ENCODE data around the gene OSTF1. TPM values are rescaled to one million over a fixed set of nuclear protein-coding genes. Genes with fewer than 3 reads are reported as not detected.

Gene OSTF1
- total and polyA plus RNA-seq, 7 donors: 7.1 to 19.2 (median 10.4) TPM

GRCh38 chr9:75090579-75090978, 2.3 kb downstream of the OSTF1 start:
- ATAC-seq (no peak), DNase-seq (no peak)
- Histone ChIP-seq H3K4me3 (no peak overlapping the region), H3K4me1 (peaks cover 14% of the 10 kb centered on the region), H3K27me3 (ENCODE audit: insufficient read depth in 3 of 3, low read length in 2 of 3) (no peaks in the 10 kb centered on the region), H3K9me3 (no peaks in the 10 kb centered on the region), H3K27ac (no peak overlapping the region), H3K36me3 (ENCODE audit: insufficient read depth in 1 of 2, low read depth in 1 of 2) (no peaks in the 10 kb centered on the region)
- intact Hi-C loops (cut with DNase I): no loop called here
- TF ChIP-seq CTCF (IDR thresholded peaks at IDR 0.05): no peak
- WGBS, 3 donors: 88 to 92% (median 91%) methylated on average over 4 of the region's 4 CpGs

- peaks cover 9% of the 10 kb centered on the region for H3K4me1 ChIP-seq
- H3K36me3 ChIP-seq (ENCODE audit: insufficient read depth in 1 of 2, low read depth in 1 of 2): no peaks in the 10 kb centered on the region
- no peak overlapping the region for H3K4me3 ChIP-seq
- intact Hi-C loops (cut with DNase I): no loop called here
- 86 to 89% (median 88%) methylated on average over 4 of the region's 4 CpGs for WGBS, 3 donors
- no peak for DNase-seq
- no peak for TF ChIP-seq CTCF (IDR thresholded peaks at IDR 0.05)
- H3K27ac ChIP-seq: no peak overlapping the region
- H3K9me3 ChIP-seq: no peaks in the 10 kb centered on the region
- no peak for ATAC-seq
- no peaks in the 10 kb centered on the region for H3K27me3 ChIP-seq (ENCODE audit: insufficient read depth in 3 of 3, low read length in 2 of 3)
Measured at GRCh38 chr9:75092766-75093165, 4.5 kb downstream of the OSTF1 start.

- no peak for TF ChIP-seq CTCF (IDR thresholded peaks at IDR 0.05)
- no peak overlapping the region for H3K4me3 ChIP-seq
- WGBS, 3 donors: 80 to 84% (median 83%) methylated on average over 4 of the region's 4 CpGs
- H3K27ac ChIP-seq: no peak overlapping the region
- intact Hi-C loops (cut with DNase I): no loop called here
- no peaks in the 10 kb centered on the region for H3K36me3 ChIP-seq (ENCODE audit: insufficient read depth in 1 of 2, low read depth in 1 of 2)
- peaks cover 3% of the 10 kb centered on the region for H3K4me1 ChIP-seq
- H3K9me3 ChIP-seq: no peaks in the 10 kb centered on the region
- H3K27me3 ChIP-seq (ENCODE audit: insufficient read depth in 3 of 3, low read length in 2 of 3): no peaks in the 10 kb centered on the region
- ATAC-seq (no peak), DNase-seq (no peak)
Measured at GRCh38 chr9:75096796-75097195, 8.5 kb downstream of the OSTF1 start.

GRCh38 chr9:75101004-75101588, 12.8 kb downstream of the OSTF1 start:
- Histone ChIP-seq H3K4me1 (no peaks in the 10 kb centered on the region), H3K27ac (no peak overlapping the region), H3K4me3 (no peak overlapping the region), H3K36me3 (ENCODE audit: insufficient read depth in 1 of 2, low read depth in 1 of 2) (no peaks in the 10 kb centered on the region), H3K27me3 (ENCODE audit: insufficient read depth in 3 of 3, low read length in 2 of 3) (no peaks in the 10 kb centered on the region), H3K9me3 (no peaks in the 10 kb centered on the region)
- ATAC-seq (no peak), DNase-seq (no peak)
- intact Hi-C loops (cut with DNase I): no loop called here
- TF ChIP-seq CTCF (IDR thresholded peaks at IDR 0.05): no peak
- WGBS, 3 donors: 51 to 55% (median 54%) methylated on average over 9 of the region's 9 CpGs

- 95 to 99% (median 95%) methylated on average over 7 of the region's 7 CpGs for whole genome bisulfite sequencing, 3 donors
- H3K9me3 ChIP-seq: no peaks in the 10 kb centered on the region
- H3K36me3 ChIP-seq (ENCODE audit: insufficient read depth in 1 of 2, low read depth in 1 of 2): no peaks in the 10 kb centered on the region
- TF ChIP-seq CTCF (IDR thresholded peaks at IDR 0.05): no peak
- DNase-seq (no peak), ATAC-seq (no peak)
- no peak overlapping the region for H3K4me3 ChIP-seq
- no peaks in the 10 kb centered on the region for H3K4me1 ChIP-seq
- H3K27me3 ChIP-seq (ENCODE audit: insufficient read depth in 3 of 3, low read length in 2 of 3): no peaks in the 10 kb centered on the region
- no peak overlapping the region for H3K27ac ChIP-seq
- intact Hi-C loops (cut with DNase I): no loop called here
Measured at GRCh38 chr9:75102177-75102790, 14.0 kb downstream of the OSTF1 start.

Measured in psoas muscle (tissue), 8 donors.